ENCODE measurements around the gene CHMP4A. TPM values are rescaled to one million over a fixed set of nuclear protein-coding genes. Genes with fewer than 3 reads are reported as not detected.

CHMP4A gene
- total and polyA plus RNA-seq, 2 of the 13 experiments (the other 11 are each of a cell fraction or from before 2014, with no cell fraction given) = 83.6 to 113 TPM

GRCh38 chr14:24261256-24261968, 48.1 kb upstream of the CHMP4A start (continued):
- TF ChIP-seq ZNF354B (CRISPR knock-in tag; IDR thresholded peaks at IDR 0.05) = no peak
- no peak for TF ChIP-seq ZNF337 (CRISPR knock-in tag; IDR thresholded peaks at IDR 0.05; ENCODE audit: borderline replicate concordance, low read depth)
- no peak for TF ChIP-seq REL (CRISPR knock-in tag; conservative IDR thresholded peaks at IDR 0.05)
- no peak for TF ChIP-seq EP300 (IDR thresholded peaks at IDR 0.05; ENCODE audit: low read depth in 2 of 2, low read length in 2 of 2)
- no peak for TF ChIP-seq EP300 (CRISPR knock-in tag; IDR thresholded peaks at IDR 0.05; ENCODE audit: borderline replicate concordance)
- no peak for TF ChIP-seq HMGXB3 (CRISPR knock-in tag; IDR thresholded peaks at IDR 0.05; ENCODE audit: borderline replicate concordance)
- TF ChIP-seq NFRKB (IDR thresholded peaks at IDR 0.05) = peak; percentile 15; the same call in 1 of the 2 replicates
- no peak for TF ChIP-seq TFE3 (CRISPR knock-in tag; IDR thresholded peaks at IDR 0.05)
- no peak for TF ChIP-seq ZHX1 (CRISPR knock-in tag; IDR thresholded peaks at IDR 0.05; ENCODE audit: low read depth)
- TF ChIP-seq STAT6 (CRISPR knock-in tag; IDR thresholded peaks at IDR 0.05; ENCODE audit: borderline replicate concordance) = no peak
- TF ChIP-seq GLMP (CRISPR knock-in tag; IDR thresholded peaks at IDR 0.05; ENCODE audit: borderline replicate concordance) = peak; percentile 60; the same call in 1 of the 2 replicates
- no peak for TF ChIP-seq BRCA1 (CRISPR knock-in tag; IDR thresholded peaks at IDR 0.05)

All from HepG2 (cell line).